PC-3 (cell line): Measurements from ENCODE around the gene DNM3. TPM values are rescaled to one million over a fixed set of nuclear protein-coding genes. Genes with fewer than 3 reads are reported as not detected.

Experiments used
- ATAC-seq: fragments of 200-7000 bp; cut with Tn5 transposase; 2 replicates; pipeline ENCODE4 v1.9.1; 2020; ENCODE audit warnings: mild to moderate bottlenecking, moderate library complexity
- BruUV-seq: library from RNA; stranded (reverse); fragments of 400-500 nt; replicated peaks from 2 replicates; lab custom pipeline; 2021; lab: Mats Ljungman, UMichigan
- CTCF ChIA-PET: fragments of 300-600 bp; sonication (Branson Sonifier 250); formaldehyde crosslinking; loops from one replicate; lab custom pipeline; 2022; ENCODE audit warnings: antibody characterized with exemption; lab: Charles Lee
- POLR2A ChIA-PET: fragments of 300-600 bp; sonication (Branson Sonifier 250); formaldehyde crosslinking; loops from one replicate; lab custom pipeline; 2022; ENCODE audit warnings: antibody characterized with exemption; ENCODE audit not compliant: unreplicated experiment; lab: Charles Lee
- DNase-seq: peaks from one replicate; pipeline ENCODE4 v3.0.0-alpha.2; 2015
- H2AFZ ChIP-seq: fragments of 300-600 bp; sonication (generic); 2 replicates; pipeline ENCODE4 v1.6.0; 2016; ENCODE audit warnings: antibody characterized with exemption, low read length
- H3F3A ChIP-seq: fragments of 300-600 bp; sonication (generic); one replicate; pipeline ENCODE4 v1.6.0; 2017; ENCODE audit warnings: antibody characterized with exemption, low read length, control low read depth, mild to moderate bottlenecking; ENCODE audit not compliant: unreplicated experiment
- H3K27ac ChIP-seq: fragments of 300-600 bp; sonication (generic); 2 replicates; pipeline ENCODE4 v1.5.1; 2016; ENCODE audit warnings: mild to moderate bottlenecking, low read length
- H3K27me3 ChIP-seq: fragments of 300-600 bp; sonication (generic); 2 replicates; pipeline ENCODE4 v1.6.1; 2016; ENCODE audit warnings: low read length, mixed read lengths
- H3K36me3 ChIP-seq: fragments of 300-600 bp; sonication (generic); 2 replicates; pipeline ENCODE4 v1.6.1; 2016; ENCODE audit warnings: low read depth, mixed run types, low read length, mixed read lengths
- H3K4me1 ChIP-seq: fragments of 300-600 bp; sonication (generic); 2 replicates; pipeline ENCODE4 v1.5.1; 2016; ENCODE audit warnings: low read length; ENCODE audit not compliant: insufficient read depth
- H3K4me2 ChIP-seq: fragments of 300-600 bp; sonication (generic); 2 replicates; pipeline ENCODE4 v1.6.0; 2016; ENCODE audit warnings: low read length
- H3K4me3 ChIP-seq: fragments of 300-600 bp; sonication (generic); 2 replicates; pipeline ENCODE4 v1.5.1; 2016; ENCODE audit warnings: mild to moderate bottlenecking, low read length, mixed read lengths
- H3K79me2 ChIP-seq: fragments of 300-600 bp; sonication (generic); 2 replicates; pipeline ENCODE4 v1.6.1; 2017; ENCODE audit warnings: low read length, mixed read lengths
- H3K9ac ChIP-seq: fragments of 300-600 bp; sonication (generic); 2 replicates; pipeline ENCODE4 v1.6.0; 2016; ENCODE audit warnings: mild to moderate bottlenecking, low read length
- H3K9me2 ChIP-seq: fragments of 300-600 bp; sonication (generic); replicated peaks from 2 replicates; pipeline ENCODE4 v1.6.1; 2016; ENCODE audit warnings: mixed run types, low read length, mixed read lengths
- H3K9me3 ChIP-seq: fragments of 300-600 bp; sonication (generic); 2 replicates; pipeline ENCODE4 v1.6.1; 2016; ENCODE audit warnings: low read length, mixed read lengths
- H4K20me1 ChIP-seq: fragments of 300-600 bp; sonication (generic); 2 replicates; pipeline ENCODE4 v1.6.1; 2016; ENCODE audit warnings: low read length, mixed read lengths
- CTCF ChIP-seq: fragments of 300-600 bp; sonication (generic); conservative IDR thresholded peaks from 2 replicates; pipeline ENCODE4 v1.5.1; 2017; ENCODE audit warnings: antibody characterized with exemption, low read depth, mild to moderate bottlenecking, low read length
- EZH2 ChIP-seq: fragments of 300-600 bp; sonication (generic); IDR thresholded peaks from one replicate; pipeline ENCODE4 v1.6.1; 2017; ENCODE audit warnings: antibody characterized with exemption, mild to moderate bottlenecking, low read length; ENCODE audit not compliant: unreplicated experiment
- EZH2phosphoT487 ChIP-seq: fragments of 300-600 bp; sonication (generic); IDR thresholded peaks from 2 replicates; pipeline ENCODE4 v1.6.1; 2018; ENCODE audit warnings: mild to moderate bottlenecking, antibody characterized with exemption, low read length, borderline replicate concordance
- intact Hi-C: fragments of 100-400 bp; cut with micrococcal nuclease; formaldehyde crosslinking; loops from 2 replicates; pipeline ENCODE4 v1.9.0; 2023
- total RNA-seq: library from RNA; depleted of rRNA; stranded (reverse); fragments of >200 nt; gene quantifications from 2 replicates; pipeline ENCODE4 v1.2.3, GENCODE V29; 2014

Gene DNM3
- total RNA-seq, 1 experiment from 2014 or later: 0.98 TPM

GRCh38 chr1:172176206-172176605 is 334.9 kb downstream of the DNM3 start:
- Histone ChIP-seq H2AFZ (no peak overlapping the region), H3K9me3 (no peaks in the 10 kb centered on the region), H3K79me2 (no peaks in the 10 kb centered on the region), H3K27me3 (no peaks in the 10 kb centered on the region), H3K36me3 (no peaks in the 10 kb centered on the region), H3K27ac (no peak overlapping the region), H3K9ac (no peak overlapping the region), H3K4me1 (peaks cover 1% of the 10 kb centered on the region; the same call in 1 of the 2 replicates), H3K4me3 (no peak overlapping the region), H3K9me2 (no peaks in the 10 kb centered on the region), H3K4me2 (no peak overlapping the region), H4K20me1 (no peaks in the 10 kb centered on the region), H3F3A (no peaks in the 10 kb centered on the region)
- ChIA-PET POLR2A (no interaction called here), CTCF (no interaction called here)
- intact Hi-C loops: no loop called here
- no TSS peak for BruUV-seq
- TF ChIP-seq EZH2 (no peak), CTCF (no peak), EZH2phosphoT487 (no peak)
- ATAC-seq: no peak
- DNase-seq: no peak

- Histone ChIP-seq H3K27ac (no peak overlapping the region), H4K20me1 (no peaks in the 10 kb centered on the region), H3K79me2 (no peaks in the 10 kb centered on the region), H3K4me1 (peaks cover 8% of the 10 kb centered on the region), H3K9me3 (no peaks in the 10 kb centered on the region), H3F3A (no peaks in the 10 kb centered on the region), H3K9ac (no peak overlapping the region), H3K4me2 (no peak overlapping the region), H3K4me3 (no peak overlapping the region), H3K27me3 (no peaks in the 10 kb centered on the region), H3K36me3 (no peaks in the 10 kb centered on the region), H3K9me2 (no peaks in the 10 kb centered on the region), H2AFZ (no peak overlapping the region)
- no peak for TF ChIP-seq CTCF
- TF ChIP-seq EZH2phosphoT487: no peak
- TF ChIP-seq EZH2: no peak
- ChIA-PET CTCF (no interaction called here), POLR2A (no interaction called here)
- BruUV-seq: no TSS peak
- intact Hi-C loops: no loop called here
- DNase-seq: peak; percentile 75
- peak; percentile 67 for ATAC-seq
Measured at GRCh38 chr1:172177849-172178248, 336.6 kb downstream of the DNM3 start.

GRCh38 chr1:172178886-172179285 is 337.6 kb downstream of the DNM3 start:
- H3K9ac ChIP-seq: no peak overlapping the region
- peaks cover 8% of the 10 kb centered on the region for H3K4me1 ChIP-seq
- H2AFZ ChIP-seq: no peak overlapping the region
- H3K9me3 ChIP-seq: no peaks in the 10 kb centered on the region
- no peaks in the 10 kb centered on the region for H3K79me2 ChIP-seq
- no TSS peak for BruUV-seq
- TF ChIP-seq EZH2phosphoT487 (no peak), CTCF (no peak), EZH2 (no peak)
- no peak overlapping the region for H3K4me2 ChIP-seq
- DNase-seq: no peak
- no peaks in the 10 kb centered on the region for H3K36me3 ChIP-seq
- intact Hi-C loops: no loop called here
- H4K20me1 ChIP-seq: no peaks in the 10 kb centered on the region
- ChIA-PET CTCF (no interaction called here), POLR2A (no interaction called here)
- H3K4me3 ChIP-seq: no peak overlapping the region
- H3F3A ChIP-seq: no peaks in the 10 kb centered on the region
- no peaks in the 10 kb centered on the region for H3K27me3 ChIP-seq
- no peak for ATAC-seq
- H3K27ac ChIP-seq: no peak overlapping the region
- H3K9me2 ChIP-seq: no peaks in the 10 kb centered on the region
